ENCODE data around the gene MAGI1. TPM values are rescaled to one million over a fixed set of nuclear protein-coding genes. Genes with fewer than 3 reads are reported as not detected.

Gene MAGI1
- total RNA-seq, 4 donors from 2014 or later, result 17.2 to 40.8 (median 28.1) TPM

DNA sequence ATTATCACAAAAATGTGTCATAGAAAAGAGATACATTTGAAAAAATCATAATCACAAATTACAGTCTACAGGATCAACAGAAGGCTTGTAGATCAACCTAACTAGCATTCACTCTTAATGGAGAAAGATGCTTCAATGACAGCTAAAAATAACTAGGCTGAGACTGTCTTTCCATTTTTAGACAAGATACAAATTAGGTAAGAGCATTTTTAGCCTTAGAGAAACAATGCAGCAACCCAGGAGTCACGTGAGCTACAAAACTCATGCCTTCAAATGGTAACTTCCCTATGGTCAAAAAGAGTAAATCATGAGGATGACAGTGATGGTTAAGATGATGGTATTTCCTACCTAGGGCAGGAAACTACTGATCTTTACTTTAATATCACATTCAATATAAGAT is 415.4 kb downstream of the MAGI1 start:
- no peaks in the 10 kb centered on the region for H3K27me3 ChIP-seq
- no peaks in the 10 kb centered on the region for H3K36me3 ChIP-seq
- TF ChIP-seq POLR2A (IDR thresholded peaks at IDR 0.05) (no peak), EP300 (IDR thresholded peaks at IDR 0.05) (no peak), POLR2AphosphoS5 (IDR thresholded peaks at IDR 0.05) (no peak)
- TF ChIP-seq, protein P1, sequence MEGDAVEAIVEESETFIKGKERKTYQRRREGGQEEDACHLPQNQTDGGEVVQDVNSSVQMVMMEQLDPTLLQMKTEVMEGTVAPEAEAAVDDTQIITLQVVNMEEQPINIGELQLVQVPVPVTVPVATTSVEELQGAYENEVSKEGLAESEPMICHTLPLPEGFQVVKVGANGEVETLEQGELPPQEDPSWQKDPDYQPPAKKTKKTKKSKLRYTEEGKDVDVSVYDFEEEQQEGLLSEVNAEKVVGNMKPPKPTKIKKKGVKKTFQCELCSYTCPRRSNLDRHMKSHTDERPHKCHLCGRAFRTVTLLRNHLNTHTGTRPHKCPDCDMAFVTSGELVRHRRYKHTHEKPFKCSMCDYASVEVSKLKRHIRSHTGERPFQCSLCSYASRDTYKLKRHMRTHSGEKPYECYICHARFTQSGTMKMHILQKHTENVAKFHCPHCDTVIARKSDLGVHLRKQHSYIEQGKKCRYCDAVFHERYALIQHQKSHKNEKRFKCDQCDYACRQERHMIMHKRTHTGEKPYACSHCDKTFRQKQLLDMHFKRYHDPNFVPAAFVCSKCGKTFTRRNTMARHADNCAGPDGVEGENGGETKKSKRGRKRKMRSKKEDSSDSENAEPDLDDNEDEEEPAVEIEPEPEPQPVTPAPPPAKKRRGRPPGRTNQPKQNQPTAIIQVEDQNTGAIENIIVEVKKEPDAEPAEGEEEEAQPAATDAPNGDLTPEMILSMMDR (IDR thresholded peaks at IDR 0.05), result no peak
- ATAC-seq, result no peak
- 17 to 30% methylated on average over 1 of the region's 1 CpG for WGBS, 2 donors (ENCODE audit: low coverage in 1 of 2)
- H3K9me3 ChIP-seq, result no peaks in the 10 kb centered on the region
- H3K4me3 ChIP-seq, result no peak overlapping the region
- no peak overlapping the region for H3K27ac ChIP-seq
- no peaks in the 10 kb centered on the region for H3K4me1 ChIP-seq

DNA sequence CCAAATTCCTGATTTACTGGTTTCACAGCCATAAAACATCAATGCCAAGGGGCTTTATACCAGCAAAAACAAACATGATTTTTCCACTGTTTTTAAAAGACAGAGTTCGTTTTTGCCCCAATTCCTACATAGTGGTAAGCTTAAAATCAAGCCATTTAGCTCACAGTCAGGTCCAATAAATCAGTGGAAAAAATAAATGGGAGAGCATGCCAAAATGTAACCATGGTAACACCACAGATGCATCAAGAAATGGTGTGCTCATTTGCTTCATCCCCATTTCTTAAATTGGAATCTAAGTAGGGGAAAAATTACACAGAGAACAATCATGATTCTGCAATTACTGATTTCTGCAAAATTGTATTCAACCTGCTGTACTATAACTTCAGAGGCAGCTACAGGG is 418.8 kb downstream of the MAGI1 start:
- H3K9me3 ChIP-seq, result no peaks in the 10 kb centered on the region
- ATAC-seq, result no peak
- no peak overlapping the region for H3K4me3 ChIP-seq
- H3K27me3 ChIP-seq, result no peaks in the 10 kb centered on the region
- H3K4me1 ChIP-seq, result no peaks in the 10 kb centered on the region
- H3K27ac ChIP-seq, result no peak overlapping the region
- 45 to 71% methylated on average over 1 of the region's 1 CpG for WGBS, 2 donors (ENCODE audit: low coverage in 1 of 2)
- no peaks in the 10 kb centered on the region for H3K36me3 ChIP-seq
- no peak for TF ChIP-seq EP300 (IDR thresholded peaks at IDR 0.05)
- TF ChIP-seq POLR2A (IDR thresholded peaks at IDR 0.05), result no peak
- TF ChIP-seq, protein P1 (IDR thresholded peaks at IDR 0.05), result no peak
- TF ChIP-seq POLR2AphosphoS5 (IDR thresholded peaks at IDR 0.05), result no peak

DNA sequence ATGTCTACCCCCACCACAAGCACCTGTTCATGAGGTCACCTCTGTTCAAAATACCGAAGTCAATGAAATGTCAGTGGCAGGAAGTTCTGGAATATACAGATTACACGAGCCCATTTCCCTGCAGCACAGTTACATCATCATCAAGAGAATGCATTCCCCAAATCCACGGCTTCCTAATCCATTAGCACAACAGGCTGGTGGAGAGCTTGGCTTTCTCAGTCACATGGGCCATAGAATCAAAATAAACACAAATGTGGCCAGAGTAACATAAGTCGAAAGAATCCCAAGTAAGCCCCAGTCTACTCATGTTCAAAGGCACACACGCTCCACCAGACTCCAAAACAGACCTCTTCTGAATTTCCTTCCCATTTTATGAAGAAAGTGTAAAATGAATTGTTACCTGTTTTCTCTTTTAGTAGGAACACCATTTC is 419.3 kb downstream of the MAGI1 start:
- no peak overlapping the region for H3K27ac ChIP-seq
- no peak overlapping the region for H3K4me3 ChIP-seq
- TF ChIP-seq EP300 (IDR thresholded peaks at IDR 0.05) (no peak), POLR2AphosphoS5 (IDR thresholded peaks at IDR 0.05) (no peak), POLR2A (IDR thresholded peaks at IDR 0.05) (no peak)
- TF ChIP-seq, protein P1 (IDR thresholded peaks at IDR 0.05), result no peak
- no peaks in the 10 kb centered on the region for H3K36me3 ChIP-seq
- ATAC-seq, result no peak
- H3K9me3 ChIP-seq, result no peaks in the 10 kb centered on the region
- H3K27me3 ChIP-seq, result no peaks in the 10 kb centered on the region
- WGBS, 2 donors (ENCODE audit: low coverage in 1 of 2), result 46 to 71% methylated on average over 2 to 5 of the region's 5 CpGs
- H3K4me1 ChIP-seq, result no peaks in the 10 kb centered on the region

DNA sequence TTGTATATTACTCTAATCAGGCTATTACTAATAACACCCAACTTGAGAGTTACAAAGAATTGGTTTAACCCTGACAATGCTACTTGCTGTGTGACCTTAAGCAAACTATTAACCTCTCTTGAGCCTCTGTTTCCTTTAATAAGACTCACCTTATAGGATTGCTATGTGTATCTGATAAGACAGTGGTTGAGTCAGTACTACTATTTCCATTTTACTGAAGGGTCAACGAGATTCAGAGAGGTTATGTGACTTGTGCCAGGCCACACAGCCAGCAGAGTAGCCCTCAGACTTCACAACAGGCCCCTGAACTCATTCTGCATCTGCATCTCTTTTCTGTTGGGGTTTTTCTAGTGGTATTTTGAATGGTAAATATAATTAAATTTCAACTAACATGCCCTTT is 420.1 kb downstream of the MAGI1 start:
- WGBS, 2 donors (ENCODE audit: low coverage in 1 of 2), result 60 to 80% methylated on average over 1 of the region's 1 CpG
- Histone ChIP-seq H3K4me1 (no peaks in the 10 kb centered on the region), H3K4me3 (no peak overlapping the region), H3K36me3 (no peaks in the 10 kb centered on the region), H3K27me3 (no peaks in the 10 kb centered on the region), H3K9me3 (no peaks in the 10 kb centered on the region), H3K27ac (no peak overlapping the region)
- TF ChIP-seq POLR2A (IDR thresholded peaks at IDR 0.05) (no peak), EP300 (IDR thresholded peaks at IDR 0.05) (no peak), POLR2AphosphoS5 (IDR thresholded peaks at IDR 0.05) (no peak)
- TF ChIP-seq, protein P1 (IDR thresholded peaks at IDR 0.05), result no peak
- no peak for ATAC-seq

DNA sequence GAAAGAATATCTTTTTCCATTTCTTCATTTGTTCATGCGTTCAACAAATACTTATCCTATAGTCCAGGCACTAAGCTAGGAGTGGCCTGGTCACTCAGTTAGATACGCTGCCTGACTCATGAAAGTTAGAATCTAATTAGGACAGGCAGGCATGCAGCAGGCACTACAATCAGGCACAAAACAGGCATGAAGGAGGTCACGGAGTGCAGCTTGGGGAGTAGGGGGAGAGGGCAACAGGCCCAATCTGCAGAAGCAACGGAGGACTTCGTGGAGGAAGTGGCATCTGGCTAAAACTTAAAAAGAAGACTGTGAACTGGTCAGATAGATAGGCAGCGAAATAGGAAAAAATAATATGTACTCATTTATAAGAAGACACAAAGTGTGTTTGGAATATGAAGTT is 420.9 kb downstream of the MAGI1 start:
- no peak for TF ChIP-seq POLR2AphosphoS5 (IDR thresholded peaks at IDR 0.05)
- TF ChIP-seq, protein P1 (IDR thresholded peaks at IDR 0.05), result no peak
- no peak for TF ChIP-seq EP300 (IDR thresholded peaks at IDR 0.05)
- TF ChIP-seq POLR2A (IDR thresholded peaks at IDR 0.05), result no peak
- H3K4me3 ChIP-seq, result no peak overlapping the region
- no peaks in the 10 kb centered on the region for H3K9me3 ChIP-seq
- WGBS, 2 donors (ENCODE audit: low coverage in 1 of 2), result 83 to 86% methylated on average over 1 to 6 of the region's 6 CpGs
- ATAC-seq, result no peak
- H3K27ac ChIP-seq, result no peak overlapping the region
- no peaks in the 10 kb centered on the region for H3K27me3 ChIP-seq
- no peaks in the 10 kb centered on the region for H3K4me1 ChIP-seq
- no peaks in the 10 kb centered on the region for H3K36me3 ChIP-seq
